ENCODE data around the gene SMG9. TPM values are rescaled to one million over a fixed set of nuclear protein-coding genes. Genes with fewer than 3 reads are reported as not detected.

SMG9 gene
- total and polyA plus RNA-seq, 8 donors = 40.9 to 66.2 (median 54.6) TPM

- Histone ChIP-seq H3K4me3 (no peak overlapping the region), H3K36me3 (no peaks in the 10 kb centered on the region), H3K9me3 (peaks cover 0 to 12% of the 10 kb centered on the region in 2 donors), H3K27ac (no peak overlapping the region), H3K27me3 (peaks cover 0 to 8% of the 10 kb centered on the region in 2 donors), H3K4me1 (no peaks in the 10 kb centered on the region)
- DNase-seq (no peak), ATAC-seq (no peak)
- no peak for TF ChIP-seq CTCF (IDR thresholded peaks at IDR 0.05)
- intact Hi-C loops (cut with DNase I) = no loop called here
Observed at GRCh38 chr19:43713208-43713607, 41.6 kb downstream of the SMG9 start.

GRCh38 chr19:43711751-43712355, 42.9 kb downstream of the SMG9 start:
- H3K9me3 ChIP-seq = peaks cover 0 to 12% of the 10 kb centered on the region in 2 donors
- H3K27me3 ChIP-seq = peaks cover 0 to 8% of the 10 kb centered on the region in 2 donors
- no peaks in the 10 kb centered on the region for H3K36me3 ChIP-seq
- intact Hi-C loops (cut with DNase I) = no loop called here
- H3K4me1 ChIP-seq = no peaks in the 10 kb centered on the region
- TF ChIP-seq CTCF (IDR thresholded peaks at IDR 0.05) = no peak
- no peak overlapping the region for H3K27ac ChIP-seq
- DNase-seq (no peak), ATAC-seq (no peak)
- no peak overlapping the region for H3K4me3 ChIP-seq

GRCh38 chr19:43708716-43709115, 46.0 kb downstream of the SMG9 start:
- DNase-seq (no peak), ATAC-seq (no peak)
- Histone ChIP-seq H3K4me1 (no peaks in the 10 kb centered on the region), H3K9me3 (peaks cover 0 to 12% of the 10 kb centered on the region in 2 donors), H3K27me3 (peaks cover 0 to 8% of the 10 kb centered on the region in 2 donors), H3K27ac (no peak overlapping the region), H3K4me3 (no peak overlapping the region), H3K36me3 (no peaks in the 10 kb centered on the region)
- TF ChIP-seq CTCF (IDR thresholded peaks at IDR 0.05) = no peak
- intact Hi-C loops (cut with DNase I) = no loop called here

- H3K27ac ChIP-seq = no peak overlapping the region
- no peak for TF ChIP-seq CTCF (IDR thresholded peaks at IDR 0.05)
Observed at GRCh38 chr19:43707158-43707712, 47.5 kb downstream of the SMG9 start.

GRCh38 chr19:43705729-43706128, 49.0 kb downstream of the SMG9 start:
- no peak overlapping the region for H3K4me3 ChIP-seq
- no peak for TF ChIP-seq CTCF (IDR thresholded peaks at IDR 0.05)
- intact Hi-C loops (cut with DNase I) = no loop called here

More at GRCh38 chr19:43707158-43707712, 47.5 kb downstream of the SMG9 start:
- H3K27me3 ChIP-seq = peaks cover 0 to 8% of the 10 kb centered on the region in 2 donors
- ATAC-seq (no peak), DNase-seq (no peak)
- H3K4me3 ChIP-seq = no peak overlapping the region
- peaks cover 0 to 12% of the 10 kb centered on the region in 2 donors for H3K9me3 ChIP-seq
- intact Hi-C loops (cut with DNase I) = no loop called here
- no peaks in the 10 kb centered on the region for H3K4me1 ChIP-seq
- H3K36me3 ChIP-seq = no peaks in the 10 kb centered on the region

More at GRCh38 chr19:43705729-43706128, 49.0 kb downstream of the SMG9 start:
- no peak for ATAC-seq
- peaks cover 0 to 12% of the 10 kb centered on the region in 2 donors for H3K9me3 ChIP-seq
- peaks cover 0 to 10% of the 10 kb centered on the region in 2 donors for H3K4me1 ChIP-seq
- no peak for DNase-seq
- H3K36me3 ChIP-seq = no peaks in the 10 kb centered on the region
- no peak overlapping the region for H3K27ac ChIP-seq
- peaks cover 0 to under 1% of the 10 kb centered on the region in 2 donors for H3K27me3 ChIP-seq
